IPS-NIHi7 (cell line): Measurements from ENCODE around the gene KRTAP2-1.
"Not testable (repeated sequence)": the region's sequence is repeated elsewhere in the genome, so short reads cannot be mapped to it uniquely, and the experiment has no call there.

Source experiments
- DNase-seq: peaks from one replicate; pipeline ENCODE4 v3.0.0; 2012; ENCODE audit warnings: mixed read lengths; ENCODE audit errors: extremely low spot score

Gene KRTAP2-1

DNA sequence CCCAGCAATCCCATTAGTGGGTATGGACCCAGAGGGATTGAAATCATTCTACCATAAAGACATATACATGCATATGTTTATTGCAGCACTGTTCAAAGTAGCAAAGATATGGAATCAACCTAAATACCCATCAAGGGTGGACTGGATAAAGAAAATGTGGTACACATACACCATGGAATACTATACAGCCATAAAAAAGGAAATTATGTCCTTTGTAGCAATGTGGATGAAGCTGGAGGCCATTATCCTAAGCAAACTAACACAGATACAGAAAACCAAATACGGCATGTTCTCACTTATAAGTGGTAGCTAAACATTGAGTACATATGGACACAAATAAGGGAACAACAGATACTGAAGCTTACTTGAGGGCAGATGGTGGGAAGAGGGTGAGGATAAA lies 10.4 kb upstream of the KRTAP2-1 start:
- DNase-seq = no peak

DNA sequence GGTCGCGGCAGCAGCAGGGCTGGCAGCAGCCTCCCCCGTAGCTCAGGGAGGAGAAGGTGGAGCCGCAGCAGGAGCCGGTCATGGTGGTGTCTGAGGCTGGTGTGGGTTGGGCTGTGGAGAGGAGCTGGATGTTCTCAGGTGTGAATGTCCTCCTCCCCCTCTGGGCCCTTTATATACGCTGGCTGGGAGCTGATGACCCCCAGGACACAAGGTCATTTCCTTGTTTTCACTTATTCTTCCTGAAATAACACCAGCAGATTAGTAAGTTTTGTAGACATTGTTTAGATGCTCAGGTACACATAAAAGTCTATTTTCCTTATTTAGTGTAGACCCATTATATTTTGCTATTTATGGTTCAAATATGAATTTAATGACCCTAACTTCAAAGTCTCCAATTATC lies 8.0 kb upstream of the KRTAP2-1 start, which contains the start of gene KRTAP2-2:
Gene KRTAP2-2 (minus strand): TSS at position 101 of the 400 bp plus-strand sequence. CDS start 19 bp downstream, at position 82.
- not testable (repeated sequence) for DNase-seq

- not testable (repeated sequence) for DNase-seq
Observed at GRCh38 chr17:41054556-41054955, 7.4 kb upstream of the KRTAP2-1 start.

DNA sequence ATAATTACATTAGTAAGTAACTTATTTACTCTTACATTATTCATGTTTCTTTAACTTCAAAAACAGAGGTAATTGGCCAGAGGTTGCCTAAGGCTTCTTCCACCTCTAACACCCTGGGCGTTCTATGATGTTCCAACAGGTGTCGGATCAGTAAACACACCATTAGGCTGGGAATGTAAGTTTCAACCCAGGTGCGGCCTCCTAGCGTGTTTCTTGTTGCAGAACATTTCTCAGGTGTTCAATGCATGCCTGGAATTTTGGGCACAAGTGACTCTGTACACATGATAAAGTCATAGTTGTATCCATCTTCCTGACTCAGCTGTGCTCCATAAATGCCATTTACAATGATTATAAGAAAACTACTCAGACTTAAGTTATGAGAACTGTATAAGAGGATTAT lies 6.9 kb upstream of the KRTAP2-1 start:
- no peak for DNase-seq

GRCh38 chr17:41052566-41052965 lies 5.5 kb upstream of the KRTAP2-1 start:
- no peak for DNase-seq

DNA sequence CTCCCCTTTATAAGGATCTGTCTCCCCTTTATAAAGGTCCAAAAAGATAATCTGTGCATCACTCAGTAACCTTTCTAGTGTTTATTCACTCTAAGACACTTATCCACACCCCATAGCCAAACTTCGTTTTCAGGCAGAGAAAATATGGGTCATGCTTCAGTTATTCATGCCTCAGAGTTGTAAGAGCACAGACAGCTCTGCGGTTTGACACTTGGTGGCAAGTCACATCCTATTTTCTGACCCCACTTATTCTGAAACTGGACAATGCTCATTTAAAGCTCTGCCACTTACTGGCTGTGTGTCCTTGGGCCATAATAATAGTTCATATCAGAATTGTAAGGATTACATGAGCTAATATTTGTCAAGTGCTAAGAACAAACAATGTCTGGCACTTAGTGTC lies 2.0 kb upstream of the KRTAP2-1 start:
- no peak for DNase-seq

DNA sequence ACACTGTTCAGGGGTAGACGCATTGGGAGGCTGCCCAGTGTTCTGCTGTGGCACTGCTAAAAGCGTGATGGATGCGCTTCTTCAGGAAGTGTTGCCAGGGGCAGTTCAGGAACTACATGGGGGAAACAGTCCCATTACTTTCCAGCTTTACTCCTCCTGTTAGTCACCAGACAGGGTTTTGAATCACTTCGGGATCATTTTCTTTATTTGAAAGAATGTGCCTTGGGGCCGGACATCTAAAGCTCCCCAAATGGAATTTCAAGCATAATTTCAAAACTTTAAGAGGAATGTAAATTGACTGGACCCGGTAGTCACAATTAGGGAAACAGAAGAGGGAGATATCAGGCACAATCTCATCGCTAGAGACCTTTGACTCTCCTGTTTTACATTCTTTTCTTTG lies 1.3 kb upstream of the KRTAP2-1 start:
- no peak for DNase-seq

GRCh38 chr17:41042953-41043352 lies 4.2 kb downstream of the KRTAP2-1 start:
- no peak for DNase-seq

DNA sequence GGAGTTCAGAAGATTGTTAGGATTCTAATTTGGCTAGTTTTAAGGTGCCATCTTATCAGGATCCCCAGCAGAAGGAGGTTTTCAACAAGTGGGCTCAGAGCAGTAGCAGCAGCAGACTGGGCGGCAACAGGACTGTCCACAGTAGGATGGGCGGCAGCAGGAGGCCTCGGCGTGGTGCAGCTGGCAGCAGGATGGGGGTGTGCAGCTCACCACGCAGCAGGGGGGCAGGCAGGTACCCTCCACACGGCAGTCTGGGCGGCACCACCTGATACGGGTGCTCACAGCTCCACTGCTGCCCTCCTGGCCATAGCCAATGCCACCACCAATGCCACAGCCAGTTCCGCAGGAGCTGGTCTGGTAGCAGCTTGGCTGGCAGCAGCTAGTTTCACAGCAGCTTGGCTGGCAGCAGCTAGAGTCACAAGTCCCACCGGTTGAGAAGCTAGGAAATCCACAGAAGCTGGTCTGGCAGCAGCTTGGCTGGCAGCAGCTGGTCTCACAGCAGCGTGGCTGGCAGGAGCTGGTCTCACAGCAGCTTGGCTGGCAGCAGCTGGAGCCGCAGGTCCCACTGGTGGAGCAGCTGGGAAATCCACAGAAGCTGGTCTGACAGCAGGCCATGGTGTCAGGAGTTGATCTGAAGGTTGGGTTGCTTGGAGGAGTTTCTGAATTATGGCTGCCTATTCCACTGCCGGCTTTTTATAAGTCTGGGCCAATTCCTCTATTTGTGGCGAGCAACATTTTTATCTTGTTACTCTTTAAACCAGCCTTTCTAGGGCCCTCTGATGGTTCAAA lies 6.1 kb downstream of the KRTAP2-1 start, which contains the start of gene KRTAP1-1:
Gene KRTAP1-1 (minus strand): TSS at position 668 of the 789 bp plus-strand sequence. CDS start 53 bp downstream, at position 615.
- not testable (repeated sequence) for DNase-seq

DNA sequence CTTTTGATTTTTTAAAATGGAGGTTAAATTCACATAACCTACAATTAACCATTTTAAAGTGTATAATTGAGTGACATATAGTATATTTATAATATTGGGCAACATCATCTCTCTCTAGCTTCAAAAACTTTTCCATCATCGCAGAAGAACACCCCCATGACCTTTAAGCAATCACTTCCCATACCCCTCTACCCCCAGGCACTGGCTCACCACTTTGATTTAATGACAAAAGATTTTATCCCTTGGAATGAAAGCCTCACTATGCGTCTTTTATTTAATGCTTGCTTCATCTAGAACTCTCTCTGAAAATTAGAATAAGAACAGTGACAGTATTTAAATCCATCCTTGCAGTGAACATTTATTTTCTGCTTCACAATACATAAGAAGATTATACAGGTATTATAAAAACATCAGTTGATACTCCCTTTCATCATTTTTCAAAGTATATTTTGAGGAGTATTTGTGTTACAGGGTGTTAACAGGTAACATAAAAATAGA lies 9.2 kb downstream of the KRTAP2-1 start:
- no peak for DNase-seq

DNA sequence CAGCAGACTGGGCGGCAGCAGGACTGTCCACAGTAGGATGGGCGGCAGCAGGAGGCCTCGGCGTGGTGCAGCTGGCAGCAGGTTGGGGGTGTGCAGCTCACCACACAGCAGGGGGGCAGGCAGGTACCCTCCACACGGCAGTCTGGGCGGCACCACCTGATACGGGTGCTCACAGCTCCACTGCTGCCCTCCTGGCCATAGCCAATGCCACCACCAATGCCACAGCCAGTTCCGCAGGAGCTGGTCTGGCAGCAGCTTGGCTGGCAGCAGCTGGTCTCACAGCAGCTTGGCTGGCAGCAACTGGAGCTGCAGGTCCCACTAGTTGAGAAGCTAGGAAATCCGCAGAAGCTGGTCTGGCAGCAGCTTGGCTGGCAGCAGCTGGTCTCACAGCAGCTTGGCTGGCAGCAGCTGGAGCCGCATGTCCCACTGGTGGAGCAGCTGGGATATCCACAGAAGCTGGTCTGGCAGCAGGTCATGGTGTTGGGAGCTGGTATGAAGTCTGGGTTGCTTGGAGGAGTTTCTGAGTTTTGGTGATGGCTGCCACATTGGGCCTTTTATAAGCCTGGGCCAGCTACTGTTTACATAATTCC lies 12.7 kb downstream of the KRTAP2-1 start, which contains the start of gene KRTAP1-3:
Gene KRTAP1-3 (minus strand): TSS at position 529 of the 590 bp plus-strand sequence. CDS start 53 bp downstream, at position 476.
- DNase-seq = not testable (repeated sequence)

DNA sequence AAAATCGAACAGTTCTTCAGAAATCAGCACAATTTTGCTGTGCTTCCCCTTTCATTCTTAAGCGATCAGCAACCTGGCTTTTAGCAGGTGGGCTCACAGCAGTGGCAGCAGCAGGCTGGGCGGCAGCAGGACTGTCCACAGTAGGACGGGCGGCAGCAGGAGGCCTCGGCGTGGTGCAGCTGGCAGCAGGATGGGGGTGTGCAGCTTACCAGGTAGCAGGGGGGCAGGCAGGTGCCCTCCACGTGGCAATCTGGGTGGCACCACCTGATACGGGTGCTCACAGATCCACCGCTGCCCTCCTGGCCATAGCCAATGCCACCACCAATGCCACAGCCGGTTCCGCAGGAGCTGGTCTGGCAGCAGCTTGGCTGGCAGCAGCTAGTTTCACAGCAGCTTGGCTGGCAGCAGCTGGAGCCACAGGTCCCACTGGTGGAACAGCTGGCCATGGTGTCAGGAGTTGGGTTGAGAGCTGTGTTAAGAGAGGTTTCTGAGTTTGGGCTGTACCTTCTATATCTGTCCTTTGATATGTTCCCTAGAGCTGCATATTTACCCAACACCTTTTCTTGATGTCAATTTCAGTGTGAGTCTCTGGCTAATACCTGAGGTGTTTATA lies 17.4 kb downstream of the KRTAP2-1 start, which contains the start of gene KRTAP1-4:
Gene KRTAP1-4 (minus strand): TSS at position 563 of the 613 bp plus-strand sequence. CDS start 117 bp downstream, at position 446.
- no peak for DNase-seq

GRCh38 chr17:41026715-41027471 lies 20.2 kb downstream of the KRTAP2-1 start, which contains the start of gene KRTAP1-5:
KRTAP1-5 (minus strand) TSS chr17:41027208; CDS start chr17:41027155, 53 bp downstream.
- DNase-seq = no peak

DNA sequence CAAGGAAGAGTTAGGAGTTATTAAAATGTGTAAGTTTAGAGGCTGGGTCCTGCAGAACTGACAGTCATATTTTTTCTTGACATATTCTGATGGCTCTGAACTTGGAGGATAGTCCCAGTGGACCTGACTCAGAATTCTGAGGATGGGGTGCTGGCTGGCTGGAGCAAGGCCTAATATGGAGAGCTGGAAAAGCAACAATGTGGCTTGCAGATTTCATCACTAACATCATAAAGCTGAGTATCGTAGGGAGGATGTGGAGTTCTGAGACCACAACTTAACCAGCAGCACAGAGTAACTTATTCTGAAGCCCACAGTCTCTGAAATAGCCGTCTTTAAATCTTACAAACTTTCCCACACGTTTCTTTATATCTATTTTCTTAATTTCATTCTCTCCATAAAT lies 22.4 kb downstream of the KRTAP2-1 start:
- no peak for DNase-seq

- DNase-seq = no peak
Observed at GRCh38 chr17:41020336-41020735, 26.8 kb downstream of the KRTAP2-1 start.

- no peak for DNase-seq
Observed at GRCh38 chr17:41019415-41019814, 27.7 kb downstream of the KRTAP2-1 start.

- DNase-seq = no peak
Observed at GRCh38 chr17:41018541-41018940, 28.6 kb downstream of the KRTAP2-1 start.

DNA sequence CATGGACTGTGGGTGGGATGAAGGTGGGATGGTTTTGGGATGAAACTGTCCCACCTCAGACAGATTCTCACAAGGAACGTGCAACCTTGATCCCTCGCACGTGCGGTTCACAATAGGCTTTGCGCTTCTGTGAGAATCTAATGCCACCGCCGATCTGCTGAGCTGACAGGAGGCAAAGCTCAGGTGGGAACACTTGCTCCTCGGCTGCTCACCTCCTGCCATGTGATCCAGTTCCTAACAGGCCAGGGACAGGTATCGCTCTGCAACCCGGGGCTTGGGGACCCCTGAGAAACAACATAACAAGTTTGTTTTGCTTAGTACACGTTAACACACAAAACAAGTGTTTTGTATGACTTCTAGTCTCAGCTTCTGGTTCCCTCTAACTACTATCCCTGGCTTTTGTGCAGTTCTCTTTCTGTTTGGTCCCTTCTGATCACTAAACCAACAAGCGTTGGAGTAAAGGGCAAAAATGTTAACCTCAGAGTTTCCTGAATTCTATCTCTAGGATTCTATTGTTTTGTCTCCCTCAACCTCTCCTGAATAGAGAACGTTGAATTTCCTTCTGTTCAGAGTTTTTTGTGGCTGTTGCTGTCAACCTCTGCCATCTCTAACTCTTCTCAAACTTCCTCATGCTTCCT lies 30.4 kb downstream of the KRTAP2-1 start:
- DNase-seq = no peak

DNA sequence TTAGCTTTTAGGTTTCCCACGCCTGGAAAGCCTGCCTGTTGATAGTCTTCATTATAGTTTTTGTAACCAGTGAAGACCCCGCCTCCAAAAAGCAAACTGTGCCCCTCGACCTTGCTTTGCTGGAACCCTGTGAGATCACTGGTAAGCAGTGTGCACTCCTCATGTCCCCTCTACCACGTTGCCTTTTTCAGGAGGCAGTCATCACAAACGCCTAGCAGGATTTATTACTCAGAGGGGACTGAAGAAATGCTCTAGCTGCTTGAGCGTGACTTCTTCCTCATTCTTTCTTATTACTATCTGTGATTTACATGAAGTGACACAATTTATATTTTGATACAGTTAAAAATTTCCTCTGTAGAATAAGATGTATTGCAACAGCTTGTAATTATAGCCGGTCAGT lies 31.7 kb downstream of the KRTAP2-1 start:
- DNase-seq = no peak

DNA sequence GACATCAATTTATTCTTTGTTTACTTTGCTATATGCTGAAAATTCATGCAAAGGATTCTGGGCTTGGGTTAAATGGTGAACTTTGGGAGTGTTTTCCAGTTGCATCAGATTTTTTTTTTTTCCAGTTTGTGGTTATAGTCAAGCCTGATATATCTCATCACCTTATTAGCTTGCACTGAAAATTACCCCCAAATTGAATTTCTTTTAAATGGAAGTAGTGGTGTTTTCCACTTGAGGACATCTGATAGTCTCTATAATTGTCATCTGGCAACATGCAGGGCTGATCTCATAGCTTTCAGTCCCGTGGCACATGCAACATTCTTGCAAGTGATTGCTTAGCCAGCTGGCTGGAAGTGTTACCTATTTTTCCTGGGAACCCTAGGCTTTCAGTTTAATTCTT lies 33.5 kb downstream of the KRTAP2-1 start:
- DNase-seq = no peak

DNA sequence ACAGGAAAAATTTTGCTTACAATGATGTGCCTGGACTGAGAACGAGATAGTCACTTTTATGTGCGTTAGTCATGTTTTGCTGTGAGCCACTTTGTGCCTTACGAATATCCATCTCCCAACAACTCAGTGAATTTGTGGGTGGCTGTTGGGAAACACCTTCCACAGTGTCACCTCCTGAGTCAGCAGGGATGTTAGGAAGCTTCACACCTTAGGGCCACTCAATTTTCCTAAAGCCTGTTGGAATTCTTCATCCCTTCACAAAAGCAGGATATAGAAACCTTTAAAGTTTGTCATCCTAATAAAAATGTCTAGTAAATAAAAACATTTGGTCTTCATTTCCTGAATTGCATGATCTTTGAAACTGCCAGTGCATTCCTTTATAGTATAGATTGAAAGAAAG lies 33.9 kb downstream of the KRTAP2-1 start:
- DNase-seq = no peak
